Psoas muscle (tissue), 8 donors: Measurements from ENCODE around the gene ABCA13. TPM values are rescaled to one million over a fixed set of nuclear protein-coding genes. Genes with fewer than 3 reads are reported as not detected.

Source experiments
- ATAC-seq, 4 donors: fragments of 200-7000 bp; cut with Tn5 transposase; one replicate each; pipeline ENCODE4 v1.9.1; 2020; ENCODE audit warnings: moderate library complexity in 3 of 4, mild to moderate bottlenecking in 2 of 4
- DNase-seq, 2 donors: peaks; one replicate each; pipeline ENCODE4 v3.0.0-alpha.2; 2020
- H3K27ac ChIP-seq: fragments of 200-600 bp; one replicate; pipeline ENCODE4 v1.8.0; 2022
- H3K27me3 ChIP-seq, 3 donors: fragments of 200-600 bp in 1 of 3; one replicate each; pipeline versions ENCODE4 v1.6.1 to v1.8.0; 2013 to 2022; ENCODE audit warnings: low read length in 2 of 3, mild to moderate bottlenecking in 2 of 3, moderate library complexity in 1 of 3; ENCODE audit not compliant: insufficient read depth in 3 of 3
- H3K36me3 ChIP-seq, 2 donors: fragments of 200-600 bp in 1 of 2; one replicate each; pipeline versions ENCODE4 v1.6.1 to v1.8.0; 2013 to 2022; ENCODE audit warnings: low read depth in 1 of 2, mild to moderate bottlenecking in 1 of 2, moderate library complexity in 1 of 2; ENCODE audit not compliant: insufficient read depth in 1 of 2
- H3K4me1 ChIP-seq: fragments of 200-600 bp; one replicate; pipeline ENCODE4 v1.8.0; 2022
- H3K4me3 ChIP-seq: fragments of 200-600 bp; one replicate; pipeline ENCODE4 v1.8.0; 2022; ENCODE audit warnings: mild to moderate bottlenecking
- H3K9me3 ChIP-seq: fragments of 200-600 bp; one replicate; pipeline ENCODE4 v1.8.0; 2022
- CTCF ChIP-seq: fragments of 200-600 bp; IDR thresholded peaks from one replicate; pipeline ENCODE4 v1.8.0; 2022; ENCODE audit warnings: antibody characterized with exemption
- WGBS, 3 donors: extraction: QIAGEN DNeasy Blood & Tissue Kit; methylation state at CpG; one replicate each; pipeline versions ENCODE4 v1.1.6 to v1.1.7; 2013; 5-methylcytosine and 5-hydroxymethylcytosine counted together
- intact Hi-C, 2 donors: fragments of 100-400 bp; cut with DNase I; formaldehyde crosslinking; loops; one replicate each; pipeline versions ENCODE4 v1.11.0 to v1.14.2; 2022
- polyA plus RNA-seq, 3 donors: library from polyadenylated mRNA; stranded (reverse); fragments of 200-250 nt; gene quantifications; one replicate each; pipeline ENCODE4 v1.2.3, GENCODE V29; 2013
- total RNA-seq, 4 donors: library from RNA; stranded (reverse); fragmentation: NEBNext Ultra II Directional in 2 of 4; extraction: Animal tissue kit (Norgen Biotek cat#: 25700) in 2 of 4; gene quantifications; one replicate each; pipeline versions ENCODE4 v1.2.1 to v1.2.4, GENCODE V29; 2021 to 2023
- donor health status: healthy with polysubstance abuse.
- donor health status: DM: no; HTN: no; CAD: no; lungs with moderate emphysema.
- donor health status: Bipolar disorder and iron deficiency.
- donor health status: healthy.
- donor health status: DM: yes; HTN: yes; CAD: no.
- donor health status: DM: no; HTN: no; CAD: no.
- donor health status: DM: no; HTN: no; CAD: no.
- donor health status: DM: yes; HTN: yes; CAD: no.

ABCA13 gene
- total and polyA plus RNA-seq, 7 donors, result 0.06 to 0.12 (median 0.10) TPM; not detected in 4

GRCh38 chr7:48635796-48636195 lies 464.5 kb downstream of the ABCA13 start:
- H3K36me3 ChIP-seq, result no peaks in the 10 kb centered on the region
- intact Hi-C loops, result no loop called here
- WGBS, 3 donors, result 88 to 100% (median 92%) methylated on average over 1 of the region's 1 CpG
- ATAC-seq (no peak), DNase-seq (no peak)
- TF ChIP-seq CTCF, result no peak
- H3K9me3 ChIP-seq, result no peaks in the 10 kb centered on the region
- no peak overlapping the region for H3K27ac ChIP-seq
- no peak overlapping the region for H3K4me3 ChIP-seq
- no peaks in the 10 kb centered on the region for H3K4me1 ChIP-seq
- no peaks in the 10 kb centered on the region for H3K27me3 ChIP-seq

DNA sequence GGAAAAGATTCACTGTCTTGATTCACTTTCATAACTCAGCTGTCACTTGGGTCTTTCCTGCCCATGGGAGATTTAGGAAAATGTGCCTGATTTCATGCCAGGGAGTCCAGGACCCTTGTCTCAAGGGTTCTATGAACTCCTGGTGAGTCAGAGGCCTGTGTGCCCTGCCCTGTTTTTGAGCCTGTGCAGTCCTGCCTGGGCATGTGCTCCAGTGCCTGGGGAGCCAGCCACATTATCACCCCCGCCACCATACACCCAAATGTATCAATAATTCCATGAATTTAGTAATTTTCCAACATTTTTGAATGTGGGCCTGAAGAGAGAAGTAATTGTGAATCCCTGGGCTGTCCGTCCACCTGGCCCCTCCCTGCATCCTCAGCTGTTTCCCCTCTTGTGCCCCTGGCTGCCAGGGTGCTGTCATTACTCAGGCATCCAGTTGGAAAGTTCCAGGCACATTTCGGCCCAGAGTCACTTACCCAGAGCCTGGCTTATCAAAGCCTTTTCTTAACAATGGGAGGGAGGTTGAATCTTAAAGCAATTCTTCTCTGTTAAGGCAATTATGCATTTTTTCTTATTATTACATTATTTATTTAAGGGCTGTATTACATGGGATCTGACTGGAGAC lies 465.2 kb downstream of the ABCA13 start:
- intact Hi-C loops, result no loop called here
- Histone ChIP-seq H3K9me3 (no peaks in the 10 kb centered on the region), H3K27ac (no peak overlapping the region), H3K4me1 (no peaks in the 10 kb centered on the region), H3K36me3 (no peaks in the 10 kb centered on the region), H3K4me3 (no peak overlapping the region), H3K27me3 (no peaks in the 10 kb centered on the region)
- peak in 1 of 2 donors; percentile 10 for DNase-seq
- peak in 1 of 4 donors; percentile 59 for ATAC-seq
- 28 to 54% (median 43%) methylated on average over 3 of the region's 3 CpGs for WGBS, 3 donors
- TF ChIP-seq CTCF, result no peak

GRCh38 chr7:48637382-48637781 lies 466.1 kb downstream of the ABCA13 start:
- no peak for DNase-seq
- H3K27ac ChIP-seq, result no peak overlapping the region
- no peaks in the 10 kb centered on the region for H3K36me3 ChIP-seq
- H3K9me3 ChIP-seq, result no peaks in the 10 kb centered on the region
- no peaks in the 10 kb centered on the region for H3K4me1 ChIP-seq
- intact Hi-C loops, result no loop called here
- H3K27me3 ChIP-seq, result no peaks in the 10 kb centered on the region
- H3K4me3 ChIP-seq, result no peak overlapping the region
- TF ChIP-seq CTCF, result no peak
- WGBS, 3 donors, result 35 to 38% (median 37%) methylated on average over 1 of the region's 1 CpG
- no peak for ATAC-seq

DNA sequence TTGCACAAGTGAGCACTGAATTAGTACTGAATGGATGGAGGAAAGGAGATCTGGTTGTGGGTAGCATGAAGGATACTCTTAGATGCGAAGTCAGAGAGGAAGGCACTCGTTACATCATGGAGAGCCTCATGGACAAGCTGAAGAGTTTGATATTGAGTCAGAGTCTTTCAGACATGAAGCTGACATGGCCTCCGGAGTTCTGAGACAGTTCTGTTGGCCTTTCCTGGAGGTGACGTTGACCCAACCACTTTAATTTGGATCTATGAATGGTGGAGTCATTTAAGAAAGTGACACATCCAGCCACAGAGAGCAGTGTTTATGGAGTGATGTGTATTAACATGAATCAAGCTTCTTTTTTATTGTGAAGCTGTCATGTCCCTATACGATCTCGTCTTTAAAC lies 466.8 kb downstream of the ABCA13 start:
- Histone ChIP-seq H3K36me3 (no peaks in the 10 kb centered on the region), H3K4me1 (no peaks in the 10 kb centered on the region), H3K9me3 (no peaks in the 10 kb centered on the region), H3K4me3 (no peak overlapping the region), H3K27me3 (no peaks in the 10 kb centered on the region), H3K27ac (no peak overlapping the region)
- 86 to 89% (median 88%) methylated on average over 6 of the region's 6 CpGs for WGBS, 3 donors
- no peak for DNase-seq
- ATAC-seq, result no peak
- intact Hi-C loops, result no loop called here
- no peak for TF ChIP-seq CTCF

DNA sequence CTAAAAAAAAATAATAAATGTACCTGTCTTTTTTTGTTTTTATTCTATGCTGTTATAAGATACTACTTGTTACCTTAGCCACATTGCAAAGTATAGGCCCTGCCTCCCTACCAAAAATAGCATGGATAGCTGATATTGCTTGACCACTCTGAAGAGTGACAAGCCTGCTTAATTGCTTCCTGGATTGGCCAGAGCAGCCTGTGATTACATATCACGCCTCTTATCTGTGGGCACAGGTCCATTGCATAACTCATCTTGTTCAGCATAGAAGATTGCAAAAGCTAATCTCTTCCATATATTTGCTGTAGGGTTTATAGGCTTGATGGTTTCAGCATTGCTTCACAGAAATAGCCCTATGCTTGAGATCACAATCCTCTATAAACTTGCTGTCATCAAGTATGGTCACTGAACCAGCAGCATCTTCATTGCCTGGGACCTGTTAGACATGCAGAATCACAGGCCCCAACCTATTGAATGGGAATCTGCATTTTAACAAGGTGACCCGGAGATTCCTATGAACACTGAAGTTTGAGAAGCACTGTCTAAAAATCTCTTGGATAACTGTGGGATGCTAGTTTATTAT lies 472.3 kb downstream of the ABCA13 start:
- 67 to 78% (median 69%) methylated on average over 2 of the region's 2 CpGs for WGBS, 3 donors
- intact Hi-C loops, result no loop called here
- Histone ChIP-seq H3K27ac (no peak overlapping the region), H3K4me1 (no peaks in the 10 kb centered on the region), H3K4me3 (no peak overlapping the region), H3K27me3 (no peaks in the 10 kb centered on the region), H3K36me3 (no peaks in the 10 kb centered on the region), H3K9me3 (no peaks in the 10 kb centered on the region)
- ATAC-seq (no peak), DNase-seq (no peak)
- no peak for TF ChIP-seq CTCF
